AG09309 (cell line): ENCODE measurements around the gene XRRA1.

ENCODE experiments used
- DNase-seq: peaks from one replicate; pipeline ENCODE4 v3.0.0-alpha.2; 2010; ENCODE audit warnings: low read depth
- H3K4me3 ChIP-seq: 2 replicates; pipeline ENCODE4 v1.5.1; 2011; ENCODE audit warnings: mild to moderate bottlenecking, low read depth, low read length, moderate library complexity; ENCODE audit not compliant: control insufficient read depth
- CTCF ChIP-seq: IDR thresholded peaks from 2 replicates; pipeline ENCODE4 v1.5.1; 2011; ENCODE audit warnings: mild to moderate bottlenecking, low read depth, low read length, inconsistent platforms; ENCODE audit not compliant: insufficient read depth, control insufficient read depth; ENCODE audit errors: missing control alignments

Gene XRRA1

GRCh38 chr11:74929431-74930363, 19.2 kb downstream of the XRRA1 start:
- no peak overlapping the region for H3K4me3 ChIP-seq
- peak; percentile 83 for DNase-seq
- TF ChIP-seq CTCF: peak; percentile 89

- peak; percentile 10 for DNase-seq
- TF ChIP-seq CTCF: no peak
Observed at GRCh38 chr11:74927496-74927895, 21.4 kb downstream of the XRRA1 start.

DNA sequence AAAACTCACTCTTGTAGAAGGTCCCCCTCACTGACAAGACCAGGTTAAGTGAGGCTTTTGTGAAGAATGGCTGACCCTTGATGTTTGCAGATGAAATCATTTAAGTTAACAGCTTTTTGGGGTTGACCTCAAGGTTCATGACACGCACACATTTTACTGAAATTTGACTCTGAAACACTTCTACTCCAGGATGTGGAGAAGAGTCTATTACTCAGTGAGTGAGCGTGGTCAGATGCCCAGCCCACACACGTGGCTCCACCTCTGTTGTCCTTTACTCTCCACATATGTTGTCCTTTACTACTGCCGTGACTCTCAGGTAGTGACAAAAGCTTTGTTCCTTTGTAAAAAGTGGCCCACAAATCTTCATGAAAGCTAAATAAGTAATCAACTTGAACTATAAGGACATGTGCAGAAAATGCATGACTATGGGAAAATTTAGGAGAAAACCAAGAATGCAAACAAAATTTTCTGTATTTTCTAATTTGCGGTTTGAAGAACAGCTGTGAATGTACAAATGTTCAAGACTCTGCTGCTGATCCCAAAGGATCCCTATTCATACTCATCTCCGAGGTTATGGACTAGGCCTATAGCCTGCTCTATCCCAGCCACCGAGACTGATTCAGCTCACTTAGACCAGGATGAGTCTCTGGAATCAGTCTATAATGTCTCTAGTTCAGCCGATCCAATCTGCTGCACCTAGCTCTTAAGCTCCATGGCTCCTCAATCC, 22.4 kb downstream of the XRRA1 start:
- peak; percentile 57 for DNase-seq
- no peak for TF ChIP-seq CTCF
- no peak overlapping the region for H3K4me3 ChIP-seq

More at GRCh38 chr11:74927496-74927895, 21.4 kb downstream of the XRRA1 start:
- no peak overlapping the region for H3K4me3 ChIP-seq

- H3K4me3 ChIP-seq: no peak overlapping the region
- DNase-seq: peak; percentile 86
- TF ChIP-seq CTCF: no peak
Observed at GRCh38 chr11:74925281-74925680, 23.6 kb downstream of the XRRA1 start.

- H3K4me3 ChIP-seq: no peak overlapping the region
- no peak for TF ChIP-seq CTCF
- DNase-seq: no peak
Observed at GRCh38 chr11:74923125-74923524, 25.8 kb downstream of the XRRA1 start.

DNA sequence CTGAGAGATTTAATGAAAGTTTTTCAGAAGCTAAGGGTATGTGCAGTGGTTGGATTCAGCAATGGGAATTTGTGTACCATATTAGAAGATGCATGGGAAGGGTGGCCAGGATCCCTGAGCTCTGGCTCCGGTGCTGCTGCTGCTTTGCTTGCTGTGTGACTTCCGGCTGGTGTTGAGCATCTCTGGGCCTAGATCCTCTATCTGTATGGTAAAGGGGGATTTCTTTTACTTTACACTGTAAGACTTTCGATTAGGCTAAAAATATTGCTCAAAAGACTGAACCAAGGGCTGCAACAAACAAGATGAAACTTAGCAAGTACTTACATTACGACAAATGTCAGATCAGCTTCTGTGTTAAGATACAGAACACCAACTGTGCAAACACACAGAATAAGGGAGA, 39.1 kb downstream of the XRRA1 start:
- no peak for DNase-seq
- TF ChIP-seq CTCF: no peak
- H3K4me3 ChIP-seq: no peak overlapping the region
